IPS-15b (cell line): ENCODE data around the gene CCDC200.
A peak's percentile ranks its signal among the peaks of the same experiment; 100 is the strongest.
"Not testable (repeated sequence)": the region's sequence is repeated elsewhere in the genome, so short reads cannot be mapped to it uniquely, and the experiment has no call there.

Source experiments
- H3K27me3 ChIP-seq: one replicate; pipeline ENCODE4 v1.6.1; 2013; ENCODE audit warnings: low read length; ENCODE audit not compliant: control insufficient read depth, insufficient read depth
- H3K36me3 ChIP-seq: one replicate; pipeline ENCODE4 v1.6.1; 2013; ENCODE audit warnings: low read length; ENCODE audit not compliant: control insufficient read depth, insufficient read depth
- H3K4me1 ChIP-seq: one replicate; pipeline ENCODE4 v1.6.1; 2013; ENCODE audit warnings: mild to moderate bottlenecking, low read length; ENCODE audit not compliant: control insufficient read depth, insufficient read depth
- H3K4me3 ChIP-seq: one replicate; pipeline ENCODE4 v1.5.1; 2013; ENCODE audit warnings: low read depth, low read length
- H3K9ac ChIP-seq: one replicate; pipeline ENCODE4 v1.6.1; 2013; ENCODE audit warnings: low read depth, mild to moderate bottlenecking, low read length
- H3K9me3 ChIP-seq: one replicate; pipeline ENCODE4 v1.6.1; 2013; ENCODE audit warnings: mild to moderate bottlenecking, low read length; ENCODE audit not compliant: control insufficient read depth, insufficient read depth

CCDC200 gene

GRCh38 chr17:43212641-43213490 is 15.6 kb downstream of the CCDC200 start:
- Histone ChIP-seq H3K4me3 (peak overlapping the region; percentile 81), H3K9me3 (no peaks in the 10 kb centered on the region), H3K36me3 (no peaks in the 10 kb centered on the region), H3K4me1 (peaks cover 5% of the 10 kb centered on the region), H3K9ac (peak overlapping the region; percentile 83), H3K27me3 (no peaks in the 10 kb centered on the region)

GRCh38 chr17:43211480-43212402 is 16.7 kb downstream of the CCDC200 start, which contains the start of gene TMEM106A:
TSS of gene TMEM106A (plus strand) at chr17:43211875. CDS start at chr17:43213042, 1,167 bp downstream.
- peak within 1 kb of the TSS; percentile 81 for H3K4me3 ChIP-seq
- no peaks in the 10 kb centered on the region for H3K36me3 ChIP-seq
- no peaks in the 10 kb centered on the region for H3K27me3 ChIP-seq
- H3K9ac ChIP-seq: peak within 1 kb of the TSS; percentile 83
- H3K9me3 ChIP-seq: no peaks in the 10 kb centered on the region
- peaks cover 5% of the 10 kb centered on the region for H3K4me1 ChIP-seq

DNA sequence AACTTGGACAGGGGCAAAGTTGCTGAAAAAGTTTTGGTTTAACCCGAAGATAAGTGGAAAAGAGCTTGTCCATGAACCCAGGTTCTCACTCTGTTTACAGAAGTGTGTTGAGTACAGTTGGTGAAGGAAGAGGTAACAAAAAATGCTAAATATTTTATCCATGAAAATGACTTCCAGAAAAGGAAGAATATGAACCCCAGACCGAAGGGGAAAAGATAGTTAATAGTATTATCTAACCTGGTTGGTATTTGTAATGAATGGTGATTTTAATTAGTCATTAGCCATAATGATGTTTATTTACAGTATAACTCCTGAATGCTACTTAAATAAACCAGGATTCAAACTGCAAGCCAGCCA is 17.3 kb downstream of the CCDC200 start:
- H3K36me3 ChIP-seq: no peaks in the 10 kb centered on the region
- H3K4me1 ChIP-seq: peaks cover 5% of the 10 kb centered on the region
- no peaks in the 10 kb centered on the region for H3K9me3 ChIP-seq
- peak overlapping the region; percentile 73 for H3K9ac ChIP-seq
- H3K4me3 ChIP-seq: peak overlapping the region; percentile 60
- H3K27me3 ChIP-seq: no peaks in the 10 kb centered on the region

DNA sequence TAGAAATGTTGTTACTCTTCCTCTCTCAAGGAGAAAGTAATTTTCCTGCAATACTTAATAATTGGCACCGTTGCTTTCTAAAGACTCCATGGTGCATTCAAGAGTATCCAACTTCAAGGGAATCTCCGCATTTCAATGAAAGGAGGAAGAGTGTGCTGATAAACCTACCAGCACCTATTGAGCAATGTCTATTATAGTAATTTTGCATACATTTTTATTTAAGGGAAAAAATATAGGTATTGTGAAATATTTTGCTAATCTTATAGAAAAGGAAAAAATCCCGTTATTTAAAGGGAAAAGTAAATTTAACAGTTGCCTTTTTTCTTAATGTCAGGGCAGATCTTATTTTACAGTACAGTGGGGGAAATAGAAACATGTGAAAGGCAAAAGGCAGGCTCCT is 17.8 kb downstream of the CCDC200 start:
- Histone ChIP-seq H3K4me1 (peaks cover 5% of the 10 kb centered on the region), H3K9ac (no peak overlapping the region), H3K27me3 (no peaks in the 10 kb centered on the region), H3K9me3 (no peaks in the 10 kb centered on the region), H3K4me3 (no peak overlapping the region), H3K36me3 (no peaks in the 10 kb centered on the region)

- not testable (repeated sequence) for H3K4me1 ChIP-seq, H3K4me3 ChIP-seq, H3K9ac ChIP-seq, H3K9me3 ChIP-seq, H3K27me3 ChIP-seq
- H3K36me3 ChIP-seq: peaks cover 12% of the 10 kb centered on the region
Measured at GRCh38 chr17:43203013-43203412, 25.4 kb downstream of the CCDC200 start.

DNA sequence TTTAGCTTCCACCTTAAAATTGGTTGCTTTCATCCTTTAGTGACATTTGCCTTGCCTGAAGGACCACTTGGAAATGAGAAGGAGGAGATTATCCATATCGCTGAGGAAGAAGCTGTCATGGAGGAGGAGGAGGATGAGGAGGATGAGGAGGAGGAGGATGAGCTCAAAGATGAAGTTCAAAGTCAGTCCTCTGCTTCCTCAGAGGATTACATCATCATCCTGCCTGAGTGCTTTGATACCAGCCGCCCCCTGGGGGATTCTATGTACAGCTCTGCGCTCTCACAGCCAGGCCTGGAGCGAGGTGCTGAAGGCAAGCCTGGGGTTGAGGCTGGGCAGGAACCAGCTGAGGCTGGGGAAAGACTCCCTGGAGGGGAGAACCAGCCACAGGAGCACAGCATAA is 28.3 kb downstream of the CCDC200 start:
- H3K9ac ChIP-seq: no peak overlapping the region
- no peaks in the 10 kb centered on the region for H3K27me3 ChIP-seq
- no peaks in the 10 kb centered on the region for H3K4me1 ChIP-seq
- no peak overlapping the region for H3K4me3 ChIP-seq
- H3K36me3 ChIP-seq: peaks cover 12% of the 10 kb centered on the region
- no peaks in the 10 kb centered on the region for H3K9me3 ChIP-seq

- Histone ChIP-seq H3K4me1 (no peaks in the 10 kb centered on the region), H3K9me3 (no peaks in the 10 kb centered on the region), H3K36me3 (peaks cover 16% of the 10 kb centered on the region), H3K27me3 (no peaks in the 10 kb centered on the region), H3K4me3 (no peak overlapping the region), H3K9ac (no peak overlapping the region)
Measured at GRCh38 chr17:43199633-43200032, 28.8 kb downstream of the CCDC200 start.

GRCh38 chr17:43193251-43193650 is 35.2 kb downstream of the CCDC200 start:
- no peaks in the 10 kb centered on the region for H3K27me3 ChIP-seq
- no peak overlapping the region for H3K9ac ChIP-seq
- H3K4me1 ChIP-seq: no peaks in the 10 kb centered on the region
- H3K9me3 ChIP-seq: no peaks in the 10 kb centered on the region
- H3K36me3 ChIP-seq: peaks cover 34% of the 10 kb centered on the region
- H3K4me3 ChIP-seq: no peak overlapping the region

DNA sequence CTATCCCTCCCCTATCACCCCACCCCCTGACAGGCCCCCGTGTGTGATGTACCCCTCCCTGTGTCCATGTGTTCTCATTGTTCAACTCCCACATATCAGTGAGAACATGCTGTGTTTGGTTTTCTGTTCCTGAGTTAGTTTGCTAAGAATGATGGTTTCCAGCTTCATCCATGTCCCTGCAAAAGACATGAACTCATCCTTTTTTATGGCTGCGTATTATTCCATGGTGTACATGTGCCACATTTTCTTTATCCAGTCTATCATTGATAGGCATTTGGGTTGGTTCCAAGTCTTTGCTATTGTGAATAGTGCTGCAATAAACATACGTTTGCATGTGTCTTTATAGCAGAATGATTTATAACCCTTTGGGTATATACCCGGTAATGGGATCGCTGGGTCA is 41.8 kb downstream of the CCDC200 start:
- H3K9ac ChIP-seq, H3K9me3 ChIP-seq, H3K4me1 ChIP-seq, H3K4me3 ChIP-seq, H3K27me3 ChIP-seq: not testable (repeated sequence)
- peaks cover 16% of the 10 kb centered on the region for H3K36me3 ChIP-seq

GRCh38 chr17:43183921-43184320 is 44.5 kb downstream of the CCDC200 start:
- Histone ChIP-seq H3K27me3 (no peaks in the 10 kb centered on the region), H3K4me3 (no peak overlapping the region), H3K9me3 (no peaks in the 10 kb centered on the region), H3K4me1 (no peaks in the 10 kb centered on the region), H3K9ac (no peak overlapping the region), H3K36me3 (peaks cover 2% of the 10 kb centered on the region)

DNA sequence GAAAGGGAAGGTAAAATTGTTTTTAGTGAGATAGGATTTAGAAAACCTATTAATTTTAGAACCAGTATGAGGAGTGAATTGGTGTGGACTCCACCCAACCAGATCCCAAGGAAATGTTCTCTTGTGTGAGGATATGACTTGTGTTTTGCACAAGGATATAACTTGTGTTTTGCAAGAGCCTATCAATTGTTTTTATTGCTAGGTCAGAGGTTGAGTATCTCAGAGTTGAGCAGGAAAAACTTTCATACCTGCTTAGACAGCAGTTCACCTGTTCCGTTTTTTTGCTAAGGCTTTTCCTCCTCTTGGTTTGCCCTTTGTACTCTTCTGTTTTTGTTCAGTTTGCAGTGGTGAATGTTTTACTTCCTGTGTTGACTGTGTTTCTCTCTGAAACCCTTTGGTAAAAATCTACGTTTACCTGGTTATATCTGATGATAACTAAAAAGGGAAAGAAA is 52.3 kb downstream of the CCDC200 start:
- H3K9me3 ChIP-seq: no peaks in the 10 kb centered on the region
- no peaks in the 10 kb centered on the region for H3K36me3 ChIP-seq
- H3K9ac ChIP-seq: no peak overlapping the region
- no peaks in the 10 kb centered on the region for H3K4me1 ChIP-seq
- H3K27me3 ChIP-seq: no peaks in the 10 kb centered on the region
- no peak overlapping the region for H3K4me3 ChIP-seq
